Loucy (cell line): ENCODE results near the gene RAB5IF.

Source experiments
- H2AFZ ChIP-seq: fragments of 200-600 bp; sonication (generic); 2 replicates; pipeline ENCODE4 v1.6.0; 2016; ENCODE audit warnings: antibody characterized with exemption, mild to moderate bottlenecking, low read length, moderate library complexity
- H3F3A ChIP-seq: fragments of 200-600 bp; 2 replicates; pipeline ENCODE4 v1.6.0; 2016; ENCODE audit warnings: antibody characterized with exemption, low read depth, mild to moderate bottlenecking
- H3K27me3 ChIP-seq: fragments of 200-600 bp; sonication (generic); 2 replicates; pipeline ENCODE4 v1.6.1; 2014; ENCODE audit warnings: low read length, mild to moderate bottlenecking; ENCODE audit not compliant: insufficient read depth, poor library complexity, severe bottlenecking
- H3K36me3 ChIP-seq: fragments of 200-600 bp; sonication (generic); 2 replicates; pipeline ENCODE4 v1.6.1; 2016; ENCODE audit warnings: low read length; ENCODE audit not compliant: insufficient read depth
- H3K4me1 ChIP-seq: fragments of 200-600 bp; sonication (generic); 2 replicates; pipeline ENCODE4 v1.5.1; 2014; ENCODE audit warnings: low read length, mild to moderate bottlenecking; ENCODE audit not compliant: insufficient read depth, poor library complexity, severe bottlenecking
- H3K4me2 ChIP-seq: fragments of 200-600 bp; sonication (generic); 2 replicates; pipeline ENCODE4 v1.6.0; 2014; ENCODE audit warnings: antibody characterized with exemption, low read length, low read depth, mild to moderate bottlenecking; ENCODE audit not compliant: poor library complexity, severe bottlenecking
- H3K4me3 ChIP-seq: fragments of 200-600 bp; sonication (generic); 2 replicates; pipeline ENCODE4 v1.5.1; 2014; ENCODE audit warnings: low read length, mild to moderate bottlenecking, mixed read lengths; ENCODE audit not compliant: poor library complexity, severe bottlenecking
- H3K79me2 ChIP-seq: fragments of 200-600 bp; sonication (generic); 2 replicates; pipeline ENCODE4 v1.6.1; 2014; ENCODE audit warnings: low read length; ENCODE audit not compliant: insufficient read depth
- H3K9ac ChIP-seq: fragments of 200-600 bp; sonication (generic); 2 replicates; pipeline ENCODE4 v1.6.0; 2014; ENCODE audit warnings: mild to moderate bottlenecking, low read depth, low read length, moderate library complexity; ENCODE audit not compliant: poor library complexity, severe bottlenecking
- H3K9me2 ChIP-seq: fragments of 200-600 bp; sonication (generic); replicated peaks from 2 replicates; pipeline ENCODE4 v1.6.1; 2016; ENCODE audit warnings: low read depth, low read length, mixed read lengths
- H3K9me3 ChIP-seq: fragments of 200-600 bp; sonication (generic); 2 replicates; pipeline ENCODE4 v1.6.1; 2014; ENCODE audit warnings: mild to moderate bottlenecking, antibody characterized with exemption, low read length, low read depth; ENCODE audit not compliant: insufficient read depth
- H4K20me1 ChIP-seq: fragments of 200-600 bp; sonication (generic); 2 replicates; pipeline ENCODE4 v1.6.0; 2014; ENCODE audit warnings: antibody characterized with exemption, low read length, mild to moderate bottlenecking; ENCODE audit not compliant: insufficient read depth, poor library complexity, severe bottlenecking
- EZH2phosphoT487 ChIP-seq: fragments of 200-600 bp; IDR thresholded peaks from 2 replicates; pipeline ENCODE4 v1.6.1; 2018; ENCODE audit warnings: antibody characterized with exemption, mild to moderate bottlenecking, moderate library complexity, borderline replicate concordance
- TF ChIP-seq, protein P1 (sequence below): fragments of 200-600 bp; sonication (generic); conservative IDR thresholded peaks from 2 replicates; pipeline ENCODE4 v1.5.1; 2014; ENCODE audit warnings: mild to moderate bottlenecking, antibody characterized with exemption, low read length

The RAB5IF gene

DNA sequence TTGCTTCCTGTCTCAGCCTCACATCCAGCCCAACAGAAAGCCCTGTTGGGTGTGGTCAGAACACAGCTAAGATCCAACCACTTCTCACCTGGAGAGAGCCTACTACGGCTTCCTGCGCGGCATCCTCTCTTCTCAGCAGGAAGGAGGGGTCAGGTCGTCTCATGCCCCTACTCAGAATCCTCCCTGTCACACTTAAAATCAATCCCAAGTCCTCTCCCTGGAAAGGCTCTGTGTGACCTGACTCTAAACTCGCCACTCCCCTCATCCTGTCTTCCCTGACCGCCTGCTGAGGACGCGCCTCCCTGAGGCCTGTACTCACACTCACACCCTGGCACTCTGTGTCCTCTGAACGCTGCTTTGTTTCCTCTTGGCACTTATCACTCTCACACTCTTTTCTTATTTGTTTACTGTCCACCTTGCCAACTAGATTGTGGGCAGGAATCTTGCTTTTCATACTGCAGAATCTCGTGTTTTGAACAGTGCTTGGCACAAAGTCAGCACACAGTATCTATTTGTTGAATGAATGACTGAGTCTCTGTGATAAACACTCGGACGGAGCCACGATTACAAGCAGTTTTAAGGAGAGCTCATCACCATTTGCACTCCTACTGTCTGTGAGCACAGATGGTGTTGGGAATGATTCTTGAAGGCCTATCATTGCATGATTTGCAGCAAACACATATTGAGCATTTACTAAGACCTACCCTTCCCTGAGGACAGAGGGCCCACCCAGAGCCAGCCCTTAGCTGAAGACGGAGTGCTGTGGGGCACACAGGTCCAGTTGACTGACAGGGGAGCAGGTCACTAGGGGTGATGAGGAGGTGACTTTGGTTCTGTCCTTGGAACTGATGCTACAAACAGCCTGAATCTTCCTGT, 18.7 kb downstream of the RAB5IF start:
- no peaks in the 10 kb centered on the region for H3K9me3 ChIP-seq
- H3K9ac ChIP-seq: no peak overlapping the region
- H2AFZ ChIP-seq: no peak overlapping the region

DNA sequence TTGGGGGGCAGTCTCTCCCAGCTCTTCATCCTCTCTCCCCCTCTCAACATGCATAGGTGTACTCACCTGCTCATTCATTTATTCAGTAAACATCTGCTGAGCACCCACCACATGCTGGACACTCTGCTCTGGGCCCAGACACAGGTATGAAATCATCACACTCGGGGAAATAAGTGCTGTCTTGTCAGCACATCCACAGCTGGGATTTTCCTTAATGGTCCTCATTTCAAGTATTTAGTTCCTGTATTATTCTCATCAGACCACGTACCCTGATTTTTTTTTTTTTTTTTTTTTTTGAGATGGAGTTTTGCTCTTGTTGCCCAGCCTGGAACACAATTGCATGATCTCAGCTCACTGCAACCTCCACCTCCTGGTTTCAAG, 19.4 kb downstream of the RAB5IF start:
- Histone ChIP-seq H3K79me2 (peaks cover 8% of the 10 kb centered on the region; the same call in 1 of the 2 replicates), H2AFZ (no peak overlapping the region), H3K36me3 (peaks cover 54% of the 10 kb centered on the region; the same call in 1 of the 2 replicates), H3K4me3 (no peak overlapping the region), H3K4me1 (peaks cover 14% of the 10 kb centered on the region), H4K20me1 (no peaks in the 10 kb centered on the region), H3K9me2 (no peaks in the 10 kb centered on the region), H3K9ac (no peak overlapping the region), H3K27me3 (no peaks in the 10 kb centered on the region), H3K9me3 (no peaks in the 10 kb centered on the region), H3K4me2 (no peak overlapping the region), H3F3A (peaks cover 4% of the 10 kb centered on the region; the same call in 1 of the 2 replicates)
- TF ChIP-seq EZH2phosphoT487: no peak
- TF ChIP-seq, protein P1, sequence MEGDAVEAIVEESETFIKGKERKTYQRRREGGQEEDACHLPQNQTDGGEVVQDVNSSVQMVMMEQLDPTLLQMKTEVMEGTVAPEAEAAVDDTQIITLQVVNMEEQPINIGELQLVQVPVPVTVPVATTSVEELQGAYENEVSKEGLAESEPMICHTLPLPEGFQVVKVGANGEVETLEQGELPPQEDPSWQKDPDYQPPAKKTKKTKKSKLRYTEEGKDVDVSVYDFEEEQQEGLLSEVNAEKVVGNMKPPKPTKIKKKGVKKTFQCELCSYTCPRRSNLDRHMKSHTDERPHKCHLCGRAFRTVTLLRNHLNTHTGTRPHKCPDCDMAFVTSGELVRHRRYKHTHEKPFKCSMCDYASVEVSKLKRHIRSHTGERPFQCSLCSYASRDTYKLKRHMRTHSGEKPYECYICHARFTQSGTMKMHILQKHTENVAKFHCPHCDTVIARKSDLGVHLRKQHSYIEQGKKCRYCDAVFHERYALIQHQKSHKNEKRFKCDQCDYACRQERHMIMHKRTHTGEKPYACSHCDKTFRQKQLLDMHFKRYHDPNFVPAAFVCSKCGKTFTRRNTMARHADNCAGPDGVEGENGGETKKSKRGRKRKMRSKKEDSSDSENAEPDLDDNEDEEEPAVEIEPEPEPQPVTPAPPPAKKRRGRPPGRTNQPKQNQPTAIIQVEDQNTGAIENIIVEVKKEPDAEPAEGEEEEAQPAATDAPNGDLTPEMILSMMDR: no peak

More for the DNA sequence above, 18.7 kb downstream of the RAB5IF start:
- peaks cover 8% of the 10 kb centered on the region for H3K4me1 ChIP-seq
- no peaks in the 10 kb centered on the region for H3K9me2 ChIP-seq
- H3K79me2 ChIP-seq: peaks cover 8% of the 10 kb centered on the region; the same call in 1 of the 2 replicates
- no peak overlapping the region for H3K4me2 ChIP-seq
- no peak overlapping the region for H3K4me3 ChIP-seq
- no peaks in the 10 kb centered on the region for H4K20me1 ChIP-seq
- no peaks in the 10 kb centered on the region for H3F3A ChIP-seq
- H3K27me3 ChIP-seq: no peaks in the 10 kb centered on the region
- peaks cover 54% of the 10 kb centered on the region; the same call in 1 of the 2 replicates for H3K36me3 ChIP-seq
- TF ChIP-seq EZH2phosphoT487: no peak
- TF ChIP-seq, protein P1: no peak

DNA sequence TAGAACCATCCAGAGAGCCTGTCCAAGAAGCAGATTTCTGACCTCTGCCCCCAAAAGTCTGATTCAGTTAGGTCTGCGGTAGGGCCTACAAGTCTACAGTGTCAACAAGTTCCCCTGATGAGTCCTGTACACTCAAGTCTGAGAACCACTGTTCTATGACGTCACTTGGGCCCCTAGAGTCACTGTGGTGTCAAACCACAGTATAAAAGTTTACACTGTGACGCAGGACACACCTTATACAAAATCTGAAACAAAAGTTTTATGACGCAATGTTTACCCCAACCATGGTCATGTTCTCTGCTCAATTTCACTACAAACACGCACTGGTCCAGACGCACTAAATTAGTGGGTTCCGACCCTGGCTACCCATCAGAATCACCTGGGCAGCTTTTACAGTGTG, 22.5 kb downstream of the RAB5IF start:
- H3K4me1 ChIP-seq: peaks cover 35% of the 10 kb centered on the region
- peaks cover 4% of the 10 kb centered on the region; the same call in 1 of the 2 replicates for H3F3A ChIP-seq
- peaks cover 71% of the 10 kb centered on the region; the same call in 1 of the 2 replicates for H3K36me3 ChIP-seq
- no peaks in the 10 kb centered on the region for H3K27me3 ChIP-seq
- peaks cover 8% of the 10 kb centered on the region; the same call in 1 of the 2 replicates for H3K79me2 ChIP-seq
- H2AFZ ChIP-seq: no peak overlapping the region
- no peaks in the 10 kb centered on the region for H3K9me2 ChIP-seq
- no peak overlapping the region for H3K4me3 ChIP-seq
- no peak for TF ChIP-seq EZH2phosphoT487
- TF ChIP-seq, protein P1: no peak
- H3K9ac ChIP-seq: no peak overlapping the region
- no peak overlapping the region for H3K4me2 ChIP-seq
- H4K20me1 ChIP-seq: no peaks in the 10 kb centered on the region
- H3K9me3 ChIP-seq: no peaks in the 10 kb centered on the region
